GM13976 (cell line): ENCODE data around the gene EYA4.
A peak's percentile ranks its signal among the peaks of the same experiment; 100 is the strongest.

Experiments
- DNase-seq: peaks from one replicate; pipeline ENCODE4 v3.0.0; 2012; ENCODE audit warnings: low spot score
- in situ Hi-C: fragments of 300-500 bp; cut with MboI; formaldehyde crosslinking; loops from one replicate; pipeline ENCODE4 v1.12.0; 2022; ENCODE audit warnings: low sequenced_read_pairs, mixed read lengths, inconsistent platforms; ENCODE audit not compliant: unreplicated experiment
- TF ChIP-seq, protein P1 (sequence below): IDR thresholded peaks from 2 replicates; pipeline ENCODE4 v1.5.1; 2012; ENCODE audit warnings: borderline replicate concordance, mild to moderate bottlenecking; ENCODE audit not compliant: insufficient read depth; ENCODE audit errors: extremely low read depth, missing control alignments, control extremely low read depth

Gene EYA4

DNA sequence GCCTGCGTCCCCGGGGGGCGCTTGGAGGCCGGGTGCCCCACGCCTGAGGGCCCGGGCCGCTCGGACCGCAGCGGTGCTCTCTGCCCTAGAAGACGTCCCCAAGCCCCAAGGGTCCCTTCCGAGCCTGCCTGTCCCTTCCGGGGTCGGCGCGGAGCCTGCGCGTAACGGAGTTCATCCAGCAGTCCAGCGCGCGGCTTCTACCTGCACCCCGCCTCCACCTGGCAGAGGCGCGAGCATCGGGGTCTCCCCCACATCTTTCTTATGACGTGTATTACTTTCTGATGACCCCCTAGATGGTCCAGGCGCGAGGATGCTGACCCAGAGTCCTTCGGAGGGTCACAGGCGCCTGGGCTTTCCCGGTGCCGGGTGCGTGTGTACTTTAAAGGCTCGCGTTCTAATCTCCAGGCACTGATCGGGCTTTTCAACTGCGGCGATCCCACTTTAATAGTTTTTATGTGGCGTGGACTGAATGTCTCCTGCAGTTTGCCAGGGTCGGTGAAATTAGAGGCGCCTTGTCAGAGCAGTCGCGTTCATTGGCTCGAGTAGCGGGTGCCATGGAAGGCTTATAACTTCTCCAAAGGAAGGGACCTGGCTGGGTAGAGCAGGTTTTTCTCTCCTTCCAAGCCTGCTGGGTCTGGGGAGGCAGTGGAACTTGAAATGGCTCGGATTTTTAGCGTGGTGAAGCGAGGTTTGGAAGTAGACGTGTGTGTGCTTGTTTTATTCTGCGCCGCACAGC is 912 bp downstream of the EYA4 start:
- TF ChIP-seq, protein P1, sequence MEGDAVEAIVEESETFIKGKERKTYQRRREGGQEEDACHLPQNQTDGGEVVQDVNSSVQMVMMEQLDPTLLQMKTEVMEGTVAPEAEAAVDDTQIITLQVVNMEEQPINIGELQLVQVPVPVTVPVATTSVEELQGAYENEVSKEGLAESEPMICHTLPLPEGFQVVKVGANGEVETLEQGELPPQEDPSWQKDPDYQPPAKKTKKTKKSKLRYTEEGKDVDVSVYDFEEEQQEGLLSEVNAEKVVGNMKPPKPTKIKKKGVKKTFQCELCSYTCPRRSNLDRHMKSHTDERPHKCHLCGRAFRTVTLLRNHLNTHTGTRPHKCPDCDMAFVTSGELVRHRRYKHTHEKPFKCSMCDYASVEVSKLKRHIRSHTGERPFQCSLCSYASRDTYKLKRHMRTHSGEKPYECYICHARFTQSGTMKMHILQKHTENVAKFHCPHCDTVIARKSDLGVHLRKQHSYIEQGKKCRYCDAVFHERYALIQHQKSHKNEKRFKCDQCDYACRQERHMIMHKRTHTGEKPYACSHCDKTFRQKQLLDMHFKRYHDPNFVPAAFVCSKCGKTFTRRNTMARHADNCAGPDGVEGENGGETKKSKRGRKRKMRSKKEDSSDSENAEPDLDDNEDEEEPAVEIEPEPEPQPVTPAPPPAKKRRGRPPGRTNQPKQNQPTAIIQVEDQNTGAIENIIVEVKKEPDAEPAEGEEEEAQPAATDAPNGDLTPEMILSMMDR: no peak
- DNase-seq: peak; percentile 22
- in situ Hi-C loops: no loop called here

DNA sequence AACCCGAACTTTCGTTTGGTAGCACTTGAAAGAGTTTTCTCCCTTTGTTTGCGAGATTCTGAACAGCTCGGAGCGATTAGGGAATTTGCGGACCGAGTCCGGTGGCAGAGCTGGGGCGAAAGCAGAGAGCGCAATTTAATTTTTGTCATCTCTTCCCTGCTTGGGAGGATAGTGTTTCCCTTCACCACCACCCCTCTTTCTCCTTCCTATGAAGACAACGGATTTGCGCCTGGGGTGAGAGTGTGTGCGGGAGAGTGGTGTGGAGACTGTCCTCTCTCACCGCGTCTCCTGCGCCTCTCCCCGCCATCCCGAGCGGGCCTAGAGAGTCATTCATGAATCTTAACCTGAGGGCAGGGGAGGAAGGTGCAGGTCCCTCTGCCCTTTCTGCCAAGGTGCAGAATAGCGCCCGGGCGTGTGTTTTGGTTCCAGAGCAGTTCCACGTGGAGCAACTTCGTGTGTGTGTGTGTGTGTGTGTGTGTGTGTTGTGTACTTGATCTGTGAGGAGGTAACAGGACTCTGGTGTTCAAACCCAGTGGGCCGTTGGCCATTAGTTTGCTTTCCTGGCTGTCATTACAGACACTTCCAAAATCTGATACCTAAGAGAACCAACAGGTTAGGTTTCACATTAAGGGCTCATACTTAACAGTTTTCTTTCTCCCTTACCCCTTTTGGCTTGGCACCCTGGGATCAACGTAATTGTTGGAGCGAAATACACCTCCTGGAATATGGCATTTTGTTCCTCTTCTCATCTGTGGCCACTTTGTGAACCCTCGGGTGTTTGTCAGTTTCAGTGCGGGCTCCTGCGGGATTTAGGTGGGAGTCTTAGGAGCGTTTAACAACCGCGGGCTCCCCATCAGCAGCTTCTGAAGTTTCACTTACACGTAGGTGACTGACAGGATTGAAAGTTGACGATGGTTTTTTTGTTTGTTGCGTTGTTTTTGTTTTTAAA is 1.8 kb downstream of the EYA4 start:
- DNase-seq: no peak
- TF ChIP-seq, protein P1: no peak
- in situ Hi-C loops: no loop called here

DNA sequence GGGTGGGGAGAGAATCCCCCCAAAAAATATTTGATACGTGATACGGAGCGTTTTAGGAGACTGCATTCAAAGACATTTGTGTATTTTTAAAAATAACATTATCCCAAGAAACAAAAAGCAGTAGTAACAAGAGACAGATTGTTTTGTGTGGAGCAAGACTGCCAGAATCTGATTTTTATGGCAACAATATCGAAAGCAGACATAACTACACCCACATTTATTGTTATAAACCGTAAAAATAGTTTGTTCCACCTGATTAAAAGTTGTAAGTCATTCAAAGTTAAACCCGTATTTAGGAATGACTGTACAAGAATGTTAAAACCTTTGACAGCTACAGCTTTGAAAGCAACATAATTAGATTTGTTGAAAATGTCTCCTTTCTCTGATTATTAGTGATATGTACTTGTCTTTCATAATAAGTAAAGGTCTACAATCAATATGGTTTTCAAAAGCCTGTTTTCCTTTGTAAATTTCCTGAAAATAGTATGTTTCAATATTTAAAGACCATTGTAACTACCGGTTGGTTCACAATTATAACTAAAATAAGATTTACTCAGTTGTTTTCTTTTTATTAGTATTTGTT is 2.7 kb downstream of the EYA4 start:
- no peak for DNase-seq
- in situ Hi-C loops: no loop called here
- TF ChIP-seq, protein P1: no peak

DNA sequence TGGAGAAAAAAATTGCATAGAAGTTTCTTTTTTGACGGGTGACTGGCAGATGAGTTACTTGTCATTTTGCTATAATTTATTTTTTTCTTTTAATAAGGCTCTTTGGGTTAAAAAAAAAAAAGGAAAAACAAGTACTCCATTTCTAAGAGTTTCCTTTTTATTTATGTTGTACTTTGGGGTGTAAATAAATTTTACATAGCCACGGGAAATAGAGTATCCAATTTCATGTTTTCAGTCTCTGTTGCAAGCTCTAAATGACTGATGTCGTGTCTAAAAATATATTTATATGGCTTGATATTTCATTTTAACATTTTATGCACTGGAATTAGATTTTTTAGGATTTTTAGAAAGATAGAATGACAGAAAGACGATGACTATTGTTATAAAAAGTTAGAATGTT is 3.4 kb downstream of the EYA4 start:
- TF ChIP-seq, protein P1: no peak
- in situ Hi-C loops: no loop called here
- no peak for DNase-seq

DNA sequence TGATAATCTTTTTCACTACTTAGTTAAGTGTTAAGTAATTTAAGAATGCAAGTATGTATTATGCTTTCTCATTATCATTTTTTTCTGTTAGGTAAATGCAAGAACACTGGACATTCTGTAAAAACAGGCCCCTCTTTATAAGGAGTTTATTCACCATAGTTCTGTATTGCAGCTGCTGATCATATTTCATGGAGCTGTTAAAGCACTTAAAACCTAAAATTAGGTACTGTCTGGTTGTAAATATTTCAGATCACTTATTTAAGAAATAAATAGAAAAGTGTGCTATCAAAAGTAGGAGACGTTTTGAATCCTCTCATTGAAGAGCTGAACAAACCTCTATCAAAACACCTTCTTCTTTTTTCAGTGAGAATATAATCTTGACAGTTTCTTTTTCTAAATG is 3.9 kb downstream of the EYA4 start:
- in situ Hi-C loops: no loop called here
- TF ChIP-seq, protein P1: no peak

DNA sequence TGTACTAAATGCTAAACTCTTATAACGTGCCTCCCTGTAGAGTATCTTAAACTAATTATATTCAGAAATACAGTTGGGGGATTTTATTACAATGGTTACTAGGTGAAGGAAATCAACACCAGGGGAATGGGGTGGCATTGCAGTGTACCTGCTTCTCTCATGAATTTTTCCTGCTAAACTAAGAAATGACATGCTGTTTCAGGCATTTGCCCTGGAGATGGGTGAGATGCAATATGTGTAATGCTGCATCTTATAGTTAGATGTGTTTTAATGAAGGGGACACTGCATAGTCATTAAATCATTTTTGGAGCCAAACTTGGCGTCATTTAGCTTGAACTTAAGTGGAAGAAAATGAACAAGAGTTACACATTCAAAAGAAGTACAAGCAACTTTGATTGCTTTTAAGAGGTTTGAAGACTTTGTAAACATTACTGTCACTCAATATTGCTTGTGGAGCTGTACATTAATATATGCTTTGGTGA is 4.3 kb downstream of the EYA4 start:
- TF ChIP-seq, protein P1: no peak
- no peak for DNase-seq
- in situ Hi-C loops: no loop called here

More for the DNA sequence above, 3.9 kb downstream of the EYA4 start:
- DNase-seq: no peak
